SH-SY5Y (cell line): ENCODE results near the gene MTR.

Experiments
- GATA2 ChIP-seq: IDR thresholded peaks from 2 replicates; pipeline ENCODE4 v1.6.1; 2011; ENCODE audit warnings: mild to moderate bottlenecking, low read depth, low read length
- GATA3 ChIP-seq: IDR thresholded peaks from 2 replicates; pipeline ENCODE4 v1.6.1; 2011; ENCODE audit warnings: low read depth, mild to moderate bottlenecking, low read length, moderate library complexity

DNA sequence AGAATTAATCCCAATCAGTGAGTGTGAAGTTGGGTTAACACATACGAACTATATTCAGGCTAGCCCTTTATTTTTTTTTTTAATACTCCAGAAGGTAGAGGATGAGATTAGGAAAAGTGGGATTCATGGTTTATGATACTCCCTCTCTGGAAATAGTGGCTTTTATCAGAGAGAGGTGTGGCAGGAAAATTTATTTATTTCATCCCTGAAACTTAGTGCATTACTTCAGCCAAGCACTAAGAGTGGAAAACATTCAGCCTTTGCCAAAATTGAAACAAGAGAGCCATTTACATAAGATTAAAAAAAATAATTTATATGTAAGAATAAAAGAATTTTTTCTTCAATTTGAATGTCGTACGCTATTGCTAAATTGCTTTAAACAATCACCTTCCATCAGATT is 35.0 kb downstream of the MTR start:
- TF ChIP-seq GATA3 (no peak), GATA2 (no peak)
